ENCODE results near the gene PLBD1.

The PLBD1 gene

GRCh38 chr12:14564336-14564959 is 3.2 kb downstream of the PLBD1 start:
- no peak for DNase-seq (ENCODE audit: low read depth)

- DNase-seq (ENCODE audit: low read depth), result no peak
Measured at GRCh38 chr12:14563046-14563445, 4.6 kb downstream of the PLBD1 start.

- DNase-seq (ENCODE audit: low read depth), result no peak
Measured at GRCh38 chr12:14562279-14562678, 5.4 kb downstream of the PLBD1 start.

GRCh38 chr12:14561677-14562238 is 5.9 kb downstream of the PLBD1 start:
- DNase-seq (ENCODE audit: low read depth), result no peak

- no peak for DNase-seq (ENCODE audit: low read depth)
Measured at GRCh38 chr12:14560904-14561574, 6.6 kb downstream of the PLBD1 start.

GRCh38 chr12:14558473-14558959 is 9.2 kb downstream of the PLBD1 start:
- DNase-seq (ENCODE audit: low read depth), result no peak

GRCh38 chr12:14557966-14558365 is 9.7 kb downstream of the PLBD1 start:
- DNase-seq (ENCODE audit: low read depth), result no peak

- DNase-seq (ENCODE audit: low read depth), result no peak
Measured at GRCh38 chr12:14554281-14555007, 13.2 kb downstream of the PLBD1 start.

- no peak for DNase-seq (ENCODE audit: low read depth)
Measured at GRCh38 chr12:14548609-14549008, 19.1 kb downstream of the PLBD1 start.

GRCh38 chr12:14547571-14547970 is 20.1 kb downstream of the PLBD1 start:
- DNase-seq (ENCODE audit: low read depth), result no peak

GRCh38 chr12:14545144-14546124 is 22.2 kb downstream of the PLBD1 start:
- DNase-seq (ENCODE audit: low read depth), result no peak

GRCh38 chr12:14540801-14541462 is 26.8 kb downstream of the PLBD1 start:
- DNase-seq (ENCODE audit: low read depth), result no peak

- no peak for DNase-seq (ENCODE audit: low read depth)
Measured at GRCh38 chr12:14537088-14537487, 30.6 kb downstream of the PLBD1 start.

GRCh38 chr12:14532152-14532551 is 35.5 kb downstream of the PLBD1 start:
- DNase-seq (ENCODE audit: low read depth), result no peak

- DNase-seq (ENCODE audit: low read depth), result no peak
Measured at GRCh38 chr12:14525964-14526363, 41.7 kb downstream of the PLBD1 start.

GRCh38 chr12:14521822-14522221 is 45.9 kb downstream of the PLBD1 start:
- DNase-seq (ENCODE audit: low read depth), result no peak

GRCh38 chr12:14514946-14515345 is 52.7 kb downstream of the PLBD1 start:
- DNase-seq (ENCODE audit: low read depth), result no peak

- DNase-seq (ENCODE audit: low read depth), result no peak
Measured at GRCh38 chr12:14514154-14514842, 53.4 kb downstream of the PLBD1 start.

- DNase-seq (ENCODE audit: low read depth), result no peak
Measured at GRCh38 chr12:14510574-14510973, 57.1 kb downstream of the PLBD1 start.
